Parathyroid adenoma (tissue), 2 donors: Measurements from ENCODE around the gene MYOD1.

Experiments used
- H2AFZ ChIP-seq: fragments of 300-600 bp; sonication (generic); one replicate; pipeline ENCODE4 v1.7.0; 2017; ENCODE audit warnings: antibody characterized with exemption, mild to moderate bottlenecking
- H3K27ac ChIP-seq: fragments of 300-600 bp; sonication (generic); one replicate; pipeline ENCODE4 v1.7.0; 2017
- H3K27me3 ChIP-seq: fragments of 300-600 bp; sonication (generic); one replicate; pipeline ENCODE4 v1.7.0; 2017; ENCODE audit warnings: low read length; ENCODE audit not compliant: control insufficient read depth, insufficient read depth
- H3K36me3 ChIP-seq: fragments of 300-600 bp; sonication (generic); one replicate; pipeline ENCODE4 v1.7.0; 2017; ENCODE audit warnings: low read length; ENCODE audit not compliant: control insufficient read depth, insufficient read depth
- H3K4me1 ChIP-seq: fragments of 300-600 bp; sonication (generic); one replicate; pipeline ENCODE4 v1.7.0; 2017; ENCODE audit warnings: control low read depth
- H3K4me2 ChIP-seq: fragments of 300-600 bp; sonication (generic); one replicate; pipeline ENCODE4 v1.7.0; 2017; ENCODE audit warnings: low read length
- H3K4me3 ChIP-seq: fragments of 300-600 bp; sonication (generic); one replicate; pipeline ENCODE4 v1.7.0; 2017; ENCODE audit warnings: low read depth, low read length
- H3K79me2 ChIP-seq: fragments of 300-600 bp; sonication (generic); one replicate; pipeline ENCODE4 v1.7.0; 2017; ENCODE audit warnings: control low read depth
- H3K9ac ChIP-seq: fragments of 300-600 bp; sonication (generic); one replicate; pipeline ENCODE4 v1.7.0; 2017; ENCODE audit warnings: mild to moderate bottlenecking
- H3K9me3 ChIP-seq: fragments of 300-600 bp; sonication (generic); one replicate; pipeline ENCODE4 v1.7.0; 2017; ENCODE audit warnings: low read length; ENCODE audit not compliant: control insufficient read depth
- TF ChIP-seq, protein P1 (sequence below): fragments of 300-600 bp; sonication (generic); IDR thresholded peaks from one replicate; pipeline ENCODE4 v1.7.0; 2017; ENCODE audit warnings: antibody characterized with exemption, mild to moderate bottlenecking
- donor health status: primary hyperparathyroidism.

The MYOD1 gene

DNA sequence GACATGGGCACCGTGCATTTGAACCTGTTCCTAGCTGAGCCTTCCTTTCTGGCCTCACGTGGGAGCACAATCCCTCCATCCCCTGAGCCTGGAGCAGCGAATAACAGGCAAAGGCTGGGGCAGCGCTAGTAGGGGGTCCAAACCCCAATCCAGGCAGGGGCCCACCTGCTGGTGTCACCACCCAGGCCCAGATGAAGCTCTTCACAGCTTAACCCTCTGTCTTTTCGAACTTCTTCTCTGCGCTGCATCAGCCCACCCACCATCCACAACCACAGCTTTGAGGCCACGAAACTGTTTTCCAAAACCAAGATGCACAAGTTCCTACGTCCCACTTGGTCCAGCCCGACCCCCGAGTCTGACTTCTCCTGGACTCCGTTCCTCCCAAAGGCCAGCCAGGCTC is 26.7 kb downstream of the MYOD1 start:
- no peak overlapping the region for H3K4me3 ChIP-seq
- no peaks in the 10 kb centered on the region for H3K79me2 ChIP-seq
- no peak overlapping the region for H3K4me2 ChIP-seq
- no peaks in the 10 kb centered on the region for H3K36me3 ChIP-seq
- H3K27ac ChIP-seq = no peak overlapping the region
- H3K4me1 ChIP-seq = no peaks in the 10 kb centered on the region
- H3K9me3 ChIP-seq = no peaks in the 10 kb centered on the region
- H3K27me3 ChIP-seq = no peaks in the 10 kb centered on the region
- no peak overlapping the region for H2AFZ ChIP-seq
- TF ChIP-seq, protein P1, sequence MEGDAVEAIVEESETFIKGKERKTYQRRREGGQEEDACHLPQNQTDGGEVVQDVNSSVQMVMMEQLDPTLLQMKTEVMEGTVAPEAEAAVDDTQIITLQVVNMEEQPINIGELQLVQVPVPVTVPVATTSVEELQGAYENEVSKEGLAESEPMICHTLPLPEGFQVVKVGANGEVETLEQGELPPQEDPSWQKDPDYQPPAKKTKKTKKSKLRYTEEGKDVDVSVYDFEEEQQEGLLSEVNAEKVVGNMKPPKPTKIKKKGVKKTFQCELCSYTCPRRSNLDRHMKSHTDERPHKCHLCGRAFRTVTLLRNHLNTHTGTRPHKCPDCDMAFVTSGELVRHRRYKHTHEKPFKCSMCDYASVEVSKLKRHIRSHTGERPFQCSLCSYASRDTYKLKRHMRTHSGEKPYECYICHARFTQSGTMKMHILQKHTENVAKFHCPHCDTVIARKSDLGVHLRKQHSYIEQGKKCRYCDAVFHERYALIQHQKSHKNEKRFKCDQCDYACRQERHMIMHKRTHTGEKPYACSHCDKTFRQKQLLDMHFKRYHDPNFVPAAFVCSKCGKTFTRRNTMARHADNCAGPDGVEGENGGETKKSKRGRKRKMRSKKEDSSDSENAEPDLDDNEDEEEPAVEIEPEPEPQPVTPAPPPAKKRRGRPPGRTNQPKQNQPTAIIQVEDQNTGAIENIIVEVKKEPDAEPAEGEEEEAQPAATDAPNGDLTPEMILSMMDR = no peak
- H3K9ac ChIP-seq = no peak overlapping the region

DNA sequence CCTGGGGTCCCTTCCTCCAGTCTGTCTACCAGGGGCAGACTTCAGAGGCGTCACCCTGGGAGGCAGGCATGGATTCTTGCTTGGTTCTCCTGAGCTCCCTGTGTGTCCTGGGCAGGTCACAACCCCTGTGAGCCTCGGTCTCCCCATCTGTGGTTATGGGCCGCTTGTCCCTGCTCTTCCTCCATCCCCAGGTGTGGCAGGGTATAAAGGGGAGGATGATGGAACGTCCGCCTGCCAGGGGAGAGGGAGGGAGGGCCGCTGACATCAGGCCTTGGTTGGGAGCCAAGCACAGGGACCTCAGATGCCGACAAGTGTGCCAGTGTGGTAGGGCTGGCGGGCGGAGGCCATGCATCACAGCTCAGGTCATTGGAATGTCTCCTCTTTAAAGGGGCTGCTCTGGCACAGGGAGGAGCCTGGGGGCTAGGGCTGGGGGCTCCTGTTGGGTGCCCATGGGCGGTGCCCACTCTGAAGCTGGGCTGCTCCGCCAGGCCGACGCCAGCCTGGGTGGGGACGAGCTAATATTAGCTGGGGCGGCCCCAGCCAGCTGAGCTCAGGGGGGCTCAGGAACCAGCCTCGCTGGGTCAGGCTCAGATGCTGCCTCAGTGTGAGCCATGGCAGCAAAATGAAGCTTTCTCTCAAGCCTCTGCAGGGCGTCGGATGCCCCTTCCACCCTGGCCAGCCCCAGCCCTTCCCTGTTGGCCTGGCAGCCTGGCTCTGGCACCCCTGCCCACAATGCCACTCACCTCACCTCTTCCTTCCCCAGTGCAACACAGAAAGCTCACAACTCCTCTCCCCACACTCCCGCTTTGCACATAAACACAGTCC is 28.0 kb downstream of the MYOD1 start:
- Histone ChIP-seq H3K9ac (no peak overlapping the region), H3K4me1 (no peaks in the 10 kb centered on the region), H2AFZ (no peak overlapping the region), H3K9me3 (no peaks in the 10 kb centered on the region), H3K27me3 (no peaks in the 10 kb centered on the region), H3K27ac (no peak overlapping the region), H3K4me3 (no peak overlapping the region), H3K79me2 (no peaks in the 10 kb centered on the region), H3K36me3 (no peaks in the 10 kb centered on the region), H3K4me2 (no peak overlapping the region)
- TF ChIP-seq, protein P1 = no peak

DNA sequence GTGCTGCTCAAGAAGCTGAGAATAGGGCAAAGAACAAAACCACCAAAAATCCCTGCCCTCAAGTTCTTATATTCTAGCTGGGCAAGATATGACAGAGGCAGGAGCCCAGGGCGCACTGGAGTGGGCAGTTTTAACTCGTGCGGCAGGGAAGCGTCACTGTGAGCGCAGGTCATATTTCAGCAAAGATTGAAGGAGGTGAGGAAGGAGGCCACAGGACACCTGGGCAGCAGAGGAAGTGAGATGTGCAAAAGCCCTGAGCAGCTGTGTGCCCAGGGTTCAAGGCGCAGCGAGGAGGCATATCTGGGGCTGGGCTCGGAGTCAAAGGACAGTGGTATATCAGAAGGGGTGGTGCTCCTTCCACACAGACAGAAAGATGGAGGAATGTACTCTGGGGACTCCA is 28.7 kb downstream of the MYOD1 start:
- Histone ChIP-seq H3K27me3 (no peaks in the 10 kb centered on the region), H2AFZ (no peak overlapping the region), H3K9me3 (no peaks in the 10 kb centered on the region), H3K4me1 (no peaks in the 10 kb centered on the region), H3K36me3 (no peaks in the 10 kb centered on the region), H3K4me3 (no peak overlapping the region), H3K79me2 (no peaks in the 10 kb centered on the region), H3K27ac (no peak overlapping the region), H3K4me2 (no peak overlapping the region), H3K9ac (no peak overlapping the region)
- TF ChIP-seq, protein P1 = no peak

DNA sequence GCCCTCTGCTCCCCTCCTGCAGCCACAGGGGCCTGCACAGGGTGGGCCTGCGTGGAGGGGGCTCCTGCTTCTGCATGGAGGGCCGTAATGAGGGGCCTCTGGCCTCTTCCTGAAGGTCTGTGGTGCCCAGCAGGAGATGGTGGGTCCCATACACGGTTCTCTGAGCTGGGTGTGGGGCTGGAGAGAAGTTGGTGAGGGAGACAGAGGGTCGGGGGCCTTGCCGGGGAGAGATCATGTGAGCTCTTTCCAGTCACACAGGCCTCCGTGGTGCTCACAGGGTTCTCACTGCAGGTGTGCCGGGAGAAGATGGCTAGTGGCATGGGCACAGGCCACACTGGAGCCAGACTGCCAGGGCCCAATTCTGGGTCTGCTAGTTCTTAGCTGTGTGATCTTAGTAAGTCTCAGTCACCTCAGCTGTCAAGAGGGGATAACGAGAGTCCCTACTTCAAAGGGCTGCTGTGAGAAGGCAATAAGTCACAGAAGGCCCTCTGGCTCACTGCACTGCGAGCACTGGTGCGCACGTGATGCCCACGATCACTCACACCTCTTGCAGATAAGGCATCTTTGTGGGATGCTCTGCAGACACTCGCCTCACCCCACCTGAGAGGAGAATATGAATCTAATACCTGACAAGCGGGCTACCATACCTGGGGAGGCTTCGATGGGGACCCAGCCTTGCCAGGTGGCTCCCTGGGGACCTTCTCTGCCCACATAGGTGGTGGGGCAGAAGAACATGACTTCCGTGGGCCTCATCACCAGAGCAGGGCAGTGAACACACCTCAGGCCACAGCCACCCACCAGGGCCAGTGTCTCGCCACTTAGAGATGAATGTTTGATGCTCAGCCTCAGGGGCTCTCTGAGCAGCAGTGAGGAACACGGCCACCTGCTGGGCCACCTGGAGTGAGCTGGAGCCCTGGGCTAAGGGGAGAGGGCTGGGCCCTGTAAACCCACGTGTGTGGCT is 29.7 kb downstream of the MYOD1 start:
- H3K4me3 ChIP-seq = no peak overlapping the region
- no peak overlapping the region for H3K4me2 ChIP-seq

More for the DNA sequence above, 29.7 kb downstream of the MYOD1 start:
- no peaks in the 10 kb centered on the region for H3K27me3 ChIP-seq
- H3K9me3 ChIP-seq = no peaks in the 10 kb centered on the region
- H3K36me3 ChIP-seq = no peaks in the 10 kb centered on the region
- TF ChIP-seq, protein P1 = no peak
- H2AFZ ChIP-seq = no peak overlapping the region
- no peak overlapping the region for H3K9ac ChIP-seq
- no peaks in the 10 kb centered on the region for H3K4me1 ChIP-seq
- H3K79me2 ChIP-seq = no peaks in the 10 kb centered on the region
- no peak overlapping the region for H3K27ac ChIP-seq
